H1 (cell line): ENCODE measurements around the gene ZNF526. TPM values are rescaled to one million over a fixed set of nuclear protein-coding genes. Genes with fewer than 3 reads are reported as not detected.

ENCODE experiments used
- CTCF ChIA-PET: fragments of 300-600 bp; sonication (Branson Sonifier 250); formaldehyde crosslinking; loops from one replicate; lab custom pipeline; 2021; ENCODE audit not compliant: partially characterized antibody; lab: Charles Lee
- POLR2A ChIA-PET: fragments of 300-600 bp; sonication (Branson Sonifier 250); formaldehyde crosslinking; loops from one replicate; lab custom pipeline; 2021; ENCODE audit warnings: inconsistent platforms; ENCODE audit not compliant: partially characterized antibody; lab: Charles Lee
- DNase-seq, 2 experiments: peaks; one replicate each; pipeline versions ENCODE4 v3.0.0 to v3.0.0-alpha.2; 2010 to 2022; ENCODE audit warnings: low spot score in 2 of 2, low read depth in 1 of 2, mixed read lengths in 1 of 2
- FAIRE-seq: peaks from 2 replicates; lab custom pipeline; 2011; peaks lifted over from hg19 to GRCh38; lab: Jason Lieb, UNC
- H2AFZ ChIP-seq: 2 replicates; pipeline ENCODE4 v1.8.1; 2012; ENCODE audit warnings: low read length, inconsistent platforms
- H2AK5ac ChIP-seq: 2 replicates; pipeline ENCODE4 v1.6.1; 2013; ENCODE audit warnings: low read depth, low read length
- H2BK120ac ChIP-seq: replicated peaks from 2 replicates; pipeline ENCODE3; 2013; ENCODE audit warnings: low read depth, low read length, inconsistent platforms
- H2BK12ac ChIP-seq: 2 replicates; pipeline ENCODE4 v1.6.1; 2013; ENCODE audit warnings: low read depth, low read length
- H2BK15ac ChIP-seq: 2 replicates; pipeline ENCODE4 v1.6.1; 2013; ENCODE audit warnings: low read length
- H2BK20ac ChIP-seq: 2 replicates; pipeline ENCODE4 v1.6.1; 2013; ENCODE audit warnings: low read length
- H2BK5ac ChIP-seq: 2 replicates; pipeline ENCODE4 v1.6.1; 2013; ENCODE audit warnings: low read depth, low read length
- H3K14ac ChIP-seq: 2 replicates; pipeline ENCODE4 v1.6.1; 2013; ENCODE audit warnings: inconsistent platforms; ENCODE audit not compliant: insufficient read length
- H3K18ac ChIP-seq: 2 replicates; pipeline ENCODE4 v1.6.1; 2013; ENCODE audit warnings: low read length; ENCODE audit errors: extremely low read depth
- H3K23ac ChIP-seq: 2 replicates; pipeline ENCODE4 v1.6.1; 2013; ENCODE audit warnings: inconsistent platforms; ENCODE audit not compliant: insufficient read length
- H3K23me2 ChIP-seq: 2 replicates; pipeline ENCODE4 v1.6.1; 2013; ENCODE audit warnings: low read depth, low read length
- H3K27ac ChIP-seq: 2 replicates; pipeline ENCODE4 v1.6.1; 2011; ENCODE audit warnings: low read depth, low read length, inconsistent platforms
- H3K27me3 ChIP-seq, 4 experiments: replicated peaks in 1 of 4; 1 replicate in 1 of 4; 2 replicates in 3 of 4; pipeline versions ENCODE4 v1.6.1 to v1.8.1; 2011 to 2013; ENCODE audit warnings: low read length in 3 of 4, mild to moderate bottlenecking in 3 of 4, inconsistent platforms in 2 of 4, mixed read lengths in 2 of 4, moderate library complexity in 1 of 4; ENCODE audit not compliant: control insufficient read depth in 3 of 4, insufficient read depth in 3 of 4; ENCODE audit errors: extremely low read depth in 1 of 4
- H3K36me3 ChIP-seq, 4 experiments: 2 replicates each; pipeline versions ENCODE4 v1.6.1 to v1.8.1; 2011 to 2013; ENCODE audit warnings: mild to moderate bottlenecking in 4 of 4, low read length in 3 of 4, moderate library complexity in 2 of 4, control low read depth in 1 of 4, inconsistent platforms in 1 of 4; ENCODE audit not compliant: insufficient read depth in 4 of 4, control insufficient read depth in 2 of 4
- H3K4ac ChIP-seq: replicated peaks from 2 replicates; pipeline ENCODE3; 2013; ENCODE audit warnings: low read length, low read depth, mixed read lengths, inconsistent platforms; ENCODE audit not compliant: insufficient read length
- H3K4me1 ChIP-seq, 4 experiments: replicated peaks in 1 of 4; 1 replicate in 1 of 4; 2 replicates in 3 of 4; pipeline versions ENCODE4 v1.6.1 to v1.8.1; 2011 to 2013; ENCODE audit warnings: low read length in 3 of 4, inconsistent platforms in 2 of 4, mixed read lengths in 1 of 4; ENCODE audit not compliant: insufficient read depth in 4 of 4, control insufficient read depth in 3 of 4
- H3K4me2 ChIP-seq, 2 experiments: 2 replicates each; pipeline versions ENCODE4 v1.6.1 to v1.8.1; 2011 to 2013; ENCODE audit warnings: low read depth in 2 of 2, low read length in 2 of 2, control low read depth in 1 of 2, inconsistent platforms in 1 of 2, mild to moderate bottlenecking in 1 of 2; ENCODE audit not compliant: insufficient read depth in 1 of 2
- H3K4me3 ChIP-seq, 4 experiments: fragments of 200-600, 300-600 bp in 1 of 4; sonication (generic), shearing (Covaris generic), sonication (Bioruptor Twin) in 1 of 4; 2 replicates each; pipeline versions ENCODE4 v1.5.1 to v1.8.1; 2011 to 2016; ENCODE audit warnings: low read length in 4 of 4, low read depth in 3 of 4, control low read depth in 2 of 4, inconsistent platforms in 2 of 4, mild to moderate bottlenecking in 2 of 4, mixed read lengths in 1 of 4, moderate library complexity in 1 of 4; ENCODE audit not compliant: insufficient read depth in 2 of 4; ENCODE audit errors: extremely low read depth in 1 of 4
- H3K56ac ChIP-seq: replicated peaks from 2 replicates; pipeline ENCODE3; 2013; ENCODE audit warnings: low read depth, mild to moderate bottlenecking, mixed read lengths, low read length, inconsistent platforms; ENCODE audit not compliant: insufficient read length
- H3K79me1 ChIP-seq: 2 replicates; pipeline ENCODE4 v1.6.1; 2013; ENCODE audit warnings: low read depth, low read length, control low read depth
- H3K79me2 ChIP-seq, 2 experiments: 2 replicates each; pipeline versions ENCODE4 v1.6.1 to v1.8.1; 2012 to 2013; ENCODE audit warnings: low read length in 2 of 2, mild to moderate bottlenecking in 2 of 2, inconsistent platforms in 1 of 2; ENCODE audit not compliant: insufficient read depth in 2 of 2, control insufficient read depth in 1 of 2
- H3K9ac ChIP-seq, 4 experiments: replicated peaks in 1 of 4; 1 replicate in 1 of 4; 2 replicates in 3 of 4; pipeline versions ENCODE4 v1.6.1 to v1.8.1; 2011 to 2013; ENCODE audit warnings: low read depth in 3 of 4, low read length in 3 of 4, control low read depth in 2 of 4, mild to moderate bottlenecking in 2 of 4, moderate library complexity in 2 of 4, inconsistent platforms in 1 of 4; ENCODE audit errors: extremely low read depth in 1 of 4
- H3K9me3 ChIP-seq, 2 experiments: 2 replicates each; pipeline versions ENCODE4 v1.6.1 to v1.8.1; 2012 to 2013; ENCODE audit warnings: mild to moderate bottlenecking in 2 of 2, moderate library complexity in 2 of 2, control low read depth in 1 of 2, inconsistent platforms in 1 of 2, low read depth in 1 of 2, low read length in 1 of 2, mixed read lengths in 1 of 2; ENCODE audit not compliant: insufficient read depth in 2 of 2
- H4K20me1 ChIP-seq, 2 experiments: replicated peaks in 1 of 2; 2 replicates each; pipeline versions ENCODE3 to v1.8.1; 2011 to 2013; ENCODE audit warnings: inconsistent platforms in 2 of 2, low read length in 2 of 2, mild to moderate bottlenecking in 1 of 2; ENCODE audit not compliant: insufficient read depth in 2 of 2, control insufficient read depth in 1 of 2
- H4K5ac ChIP-seq: 2 replicates; pipeline ENCODE4 v1.6.1; 2013; ENCODE audit warnings: low read length, low read depth, mixed read lengths, inconsistent platforms; ENCODE audit not compliant: insufficient read length
- H4K8ac ChIP-seq: 2 replicates; pipeline ENCODE4 v1.8.0; 2013; ENCODE audit warnings: mild to moderate bottlenecking, moderate library complexity, low read length, inconsistent platforms; ENCODE audit not compliant: insufficient read depth; ENCODE audit errors: extremely low read depth
- H4K91ac ChIP-seq: replicated peaks from 2 replicates; pipeline ENCODE3; 2013; ENCODE audit warnings: low read length, mixed read lengths, inconsistent platforms; ENCODE audit not compliant: insufficient read length
- PHF8 ChIP-seq: fragments of 200-600 bp; sonication (generic); conservative IDR thresholded peaks from 2 replicates; pipeline ENCODE4 v1.7.1; 2012; ENCODE audit warnings: low read depth, mild to moderate bottlenecking, inconsistent platforms, low read length, moderate library complexity
- RXRA ChIP-seq: IDR thresholded peaks from 2 replicates; pipeline ENCODE4 v1.6.1; 2011; ENCODE audit warnings: low read depth, mild to moderate bottlenecking, low read length, moderate library complexity; ENCODE audit not compliant: insufficient read depth
- WGBS, 2 experiments: shearing (Covaris generic) in 1 of 2; methylation state at CpG; one replicate each; pipeline versions ENCODE4 v1.1.6 to v1.1.7; 2013 to 2015; ENCODE audit warnings: low lambda C conversion rate in 2 of 2, mixed read lengths in 2 of 2, inconsistent platforms in 1 of 2, low coverage in 1 of 2, missing lambda C conversion rate in 1 of 2; ENCODE audit not compliant: insufficient replicate concordance in 2 of 2, insufficient coverage in 1 of 2, insufficient read length in 1 of 2; ENCODE audit errors: extremely low coverage in 1 of 2, missing lambda C conversion rate in 1 of 2; 5-methylcytosine and 5-hydroxymethylcytosine counted together
- polyA plus RNA-seq, 7 experiments: library from polyadenylated mRNA; depleted of rRNA in 3 of 7; stranded (reverse) in 5 of 7; unstranded in 2 of 7; fragments of >200 nt in 5 of 7; fragments of 200-250 nt in 2 of 7; gene quantifications; 1 replicate in 5 of 7; 2 replicates in 1 of 7; 4 replicates in 1 of 7; pipeline versions ENCODE4 v1.2.1 to v1.2.3, GENCODE V29; 2011 to 2013; ENCODE audit warnings: missing spikeins in 2 of 7, mixed read lengths in 2 of 7
- total RNA-seq: library from RNA; stranded (reverse); fragmentation: NEBNext Ultra II Directional; extraction: Animal tissue kit (Norgen Biotek cat#: 25700); gene quantifications from 2 replicates; pipeline ENCODE4 v1.2.1, GENCODE V29; 2021

Gene ZNF526
- total and polyA plus RNA-seq, 2 of the 8 experiments (the other 6 are each of a cell fraction or from before 2014, with no cell fraction given) = 8.4 to 14.1 TPM

- no peaks in the 10 kb centered on the region for H3K9me3 ChIP-seq
- peaks cover 5% of the 10 kb centered on the region; the same call in 1 of the 2 replicates for H3K79me1 ChIP-seq
- peaks cover 7% of the 10 kb centered on the region for H3K23me2 ChIP-seq
- no peak overlapping the region for H2BK12ac ChIP-seq
- peaks cover 0 to 16% of the 10 kb centered on the region in 2 experiments; a peak in 2 of 4 replicates for H3K79me2 ChIP-seq
- 0 out of 2 replicates have a peak overlapping the region, but pooled peaks have one; percentile 28 for H3K18ac ChIP-seq
- no peak overlapping the region for H2BK15ac ChIP-seq
- H2BK5ac ChIP-seq = no peak overlapping the region
- H4K8ac ChIP-seq = peak overlapping the region; percentile 36
- H3K14ac ChIP-seq = no peak overlapping the region
- H3K4me1 ChIP-seq = peaks cover 0 to 12% (median 4%) of the 10 kb centered on the region in 4 experiments; a peak in 6 of 7 replicates
- no peaks in the 10 kb centered on the region; a peak in 1 of 7 replicates for H3K27me3 ChIP-seq
- no peak overlapping the region for H2BK120ac ChIP-seq
- H3K4me3 ChIP-seq = peak overlapping the region; percentile 81 to 90 (median 85)
- H3K36me3 ChIP-seq = peaks cover 0 to 8% (median 3%) of the 10 kb centered on the region in 4 experiments; a peak in 3 of 8 replicates
- H4K20me1 ChIP-seq = peaks cover 4 to 6% of the 10 kb centered on the region in 2 experiments
- no peak overlapping the region for H4K91ac ChIP-seq
- H4K5ac ChIP-seq = no peak overlapping the region
- TF ChIP-seq RXRA (no peak), PHF8 (peak; percentile 59)
- H3K23ac ChIP-seq = no peak overlapping the region
- ChIA-PET POLR2A (interaction anchor here (1.0 to 5.0 kb wide), 9 partner anchors 10 to 156 kb away, joined by 3 to 23 read pairs (median 4); partner anchors contain the start of genes DEDD2 and ZNF526), CTCF (interaction anchor here (0.7 to 11.8 kb wide), 13 partner anchors 9 to 133 kb away, joined by 3 to 260 read pairs (median 4); partner anchors contain the start of genes POU2F2 and ZNF526)
- no peak for FAIRE-seq
- H3K9ac ChIP-seq = peak overlapping the region; percentile 57 to 89 (median 72); a peak in 6 of 7 replicates
- 1% methylated on average over 26 of the region's 49 CpGs; no CpG with 5 or more reads in 1 of the 2 experiments for WGBS, 2 experiments
- H2AFZ ChIP-seq = no peak overlapping the region
- DNase-seq = no peak
- peak overlapping the region; percentile 66 to 77 for H3K4me2 ChIP-seq
- H3K4ac ChIP-seq = no peak overlapping the region
- no peak overlapping the region for H3K27ac ChIP-seq
- no peak overlapping the region for H2BK20ac ChIP-seq
- no peak overlapping the region for H2AK5ac ChIP-seq
- peak overlapping the region; percentile 26 for H3K56ac ChIP-seq
These were observed 22.0 kb downstream of the ZNF526 start for GRCh38 chr19:42242069-42242511.
